PC-9 (cell line): ENCODE data around the gene SFI1.

ENCODE experiments used
- EZH2 ChIP-seq: fragments of 200-600 bp; sonication (generic); IDR thresholded peaks from 2 replicates; pipeline ENCODE4 v1.8.0; 2017; ENCODE audit warnings: antibody characterized with exemption, low read depth
- TF ChIP-seq, protein P1 (sequence below): fragments of 200-600 bp; sonication (generic); conservative IDR thresholded peaks from 2 replicates; pipeline ENCODE4 v1.6.1; 2017; ENCODE audit warnings: mixed run types, antibody characterized with exemption, mild to moderate bottlenecking, moderate library complexity

DNA sequence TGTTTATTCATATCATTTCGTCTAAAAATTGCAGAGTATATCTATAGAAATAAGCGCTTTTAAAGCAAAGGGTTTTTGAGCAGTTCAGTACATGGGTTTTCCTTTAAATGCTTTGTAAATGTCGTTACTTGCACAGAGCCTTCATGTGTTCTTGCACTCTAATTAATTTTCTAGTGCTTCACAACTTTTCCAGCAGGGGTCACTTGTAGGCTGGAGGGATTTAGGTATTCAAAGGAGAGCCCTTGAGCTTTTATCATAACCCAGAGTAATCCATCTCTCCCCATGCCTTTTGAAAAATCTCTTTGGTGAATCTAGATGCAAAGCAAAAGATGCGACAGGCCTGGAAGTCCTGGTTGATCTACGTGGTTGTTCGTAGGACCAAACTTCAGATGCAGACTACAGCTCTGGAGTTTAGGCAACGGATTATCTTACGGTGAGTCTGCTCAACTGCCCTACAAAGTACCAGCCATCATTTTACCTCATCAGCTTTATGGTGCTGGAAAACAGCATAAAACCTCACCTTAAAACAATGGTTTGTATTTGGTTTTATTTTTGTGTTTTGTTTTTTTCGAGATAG lies 60.4 kb downstream of the SFI1 start:
- TF ChIP-seq, protein P1, sequence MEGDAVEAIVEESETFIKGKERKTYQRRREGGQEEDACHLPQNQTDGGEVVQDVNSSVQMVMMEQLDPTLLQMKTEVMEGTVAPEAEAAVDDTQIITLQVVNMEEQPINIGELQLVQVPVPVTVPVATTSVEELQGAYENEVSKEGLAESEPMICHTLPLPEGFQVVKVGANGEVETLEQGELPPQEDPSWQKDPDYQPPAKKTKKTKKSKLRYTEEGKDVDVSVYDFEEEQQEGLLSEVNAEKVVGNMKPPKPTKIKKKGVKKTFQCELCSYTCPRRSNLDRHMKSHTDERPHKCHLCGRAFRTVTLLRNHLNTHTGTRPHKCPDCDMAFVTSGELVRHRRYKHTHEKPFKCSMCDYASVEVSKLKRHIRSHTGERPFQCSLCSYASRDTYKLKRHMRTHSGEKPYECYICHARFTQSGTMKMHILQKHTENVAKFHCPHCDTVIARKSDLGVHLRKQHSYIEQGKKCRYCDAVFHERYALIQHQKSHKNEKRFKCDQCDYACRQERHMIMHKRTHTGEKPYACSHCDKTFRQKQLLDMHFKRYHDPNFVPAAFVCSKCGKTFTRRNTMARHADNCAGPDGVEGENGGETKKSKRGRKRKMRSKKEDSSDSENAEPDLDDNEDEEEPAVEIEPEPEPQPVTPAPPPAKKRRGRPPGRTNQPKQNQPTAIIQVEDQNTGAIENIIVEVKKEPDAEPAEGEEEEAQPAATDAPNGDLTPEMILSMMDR = peak; percentile 77
- TF ChIP-seq EZH2 = no peak
